Activated naive CD8-positive, alpha-beta T cell treated with anti-CD3 and anti-CD28 coated beads, Interleukin-2, amount 50 U/mL, for 24 hours (primary cell): ENCODE results near the gene TICRR.

Experiments
- ATAC-seq: fragments of 150-1000 bp; cut with Tn5 transposase; one replicate; pipeline ENCODE4 v1.10.0; 2021
- DNase-seq: peaks from one replicate; pipeline ENCODE4 v3.0.0; 2021
- H3K27ac Mint-ChIP-seq: one replicate; pipeline ENCODE4 v1.8.0; 2021; ENCODE audit warnings: mild to moderate bottlenecking, mixed read lengths
- H3K27me3 Mint-ChIP-seq: one replicate; pipeline ENCODE4 v1.8.0; 2021; ENCODE audit warnings: mixed read lengths
- H3K36me3 Mint-ChIP-seq: one replicate; pipeline ENCODE4 v1.8.0; 2021; ENCODE audit warnings: low read depth, mixed read lengths
- H3K4me1 Mint-ChIP-seq: one replicate; pipeline ENCODE4 v1.8.0; 2021; ENCODE audit warnings: mixed read lengths
- H3K4me3 Mint-ChIP-seq: one replicate; pipeline ENCODE4 v1.8.0; 2021; ENCODE audit warnings: mild to moderate bottlenecking, moderate library complexity, mixed read lengths
- H3K9me3 Mint-ChIP-seq: one replicate; pipeline ENCODE4 v1.8.0; 2021; ENCODE audit warnings: mixed read lengths

Gene TICRR

DNA sequence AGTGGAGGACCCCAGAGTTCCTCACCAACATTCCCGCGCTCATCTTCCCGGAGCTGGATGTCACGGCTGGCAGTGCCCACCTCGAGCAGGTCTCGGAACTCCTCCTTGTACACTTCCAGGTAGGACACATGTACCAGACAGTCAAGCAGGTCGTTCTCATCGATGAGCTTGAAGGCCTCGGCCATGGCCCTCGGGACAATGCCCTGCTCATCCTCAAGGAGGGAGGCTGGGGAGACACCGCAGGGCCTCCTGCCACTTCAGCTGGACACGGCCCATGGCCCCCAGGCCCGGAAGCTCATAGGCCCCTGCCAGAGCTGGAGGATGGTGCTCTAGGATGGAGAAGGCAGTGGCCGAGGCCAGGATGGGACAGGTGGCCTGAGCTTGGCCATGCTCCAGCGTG, 74.4 kb downstream of the TICRR start:
- peaks cover 22% of the 10 kb centered on the region for H3K27me3 Mint-ChIP-seq
- no peak for ATAC-seq
- peaks cover 4% of the 10 kb centered on the region for H3K36me3 Mint-ChIP-seq
- no peaks in the 10 kb centered on the region for H3K9me3 Mint-ChIP-seq
- no peak overlapping the region for H3K4me3 Mint-ChIP-seq
- no peak for DNase-seq
- peaks cover 6% of the 10 kb centered on the region for H3K4me1 Mint-ChIP-seq
- H3K27ac Mint-ChIP-seq = no peak overlapping the region

DNA sequence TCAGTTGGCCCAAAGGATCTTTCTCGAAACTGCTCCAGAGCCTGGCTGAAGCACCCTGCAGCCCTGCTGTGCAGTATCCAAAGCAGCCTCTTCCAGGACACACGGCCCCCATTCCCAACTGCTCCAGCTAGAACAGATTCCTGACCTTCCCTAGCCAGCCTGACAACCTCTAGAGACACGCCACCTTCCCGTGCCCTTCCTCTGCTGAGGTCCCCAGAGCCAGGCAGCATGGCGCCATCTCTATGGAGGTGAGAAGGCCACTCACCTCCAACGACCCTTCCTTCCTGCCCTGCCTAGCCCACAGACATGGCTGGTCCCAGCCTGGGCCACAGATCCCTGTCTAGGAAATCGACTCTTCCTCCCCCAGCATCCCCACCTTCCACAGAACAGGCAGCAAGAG, 76.9 kb downstream of the TICRR start:
- Mint-ChIP-seq H3K27me3 (peaks cover 34% of the 10 kb centered on the region), H3K4me1 (peaks cover 24% of the 10 kb centered on the region), H3K36me3 (peaks cover 5% of the 10 kb centered on the region), H3K27ac (no peak overlapping the region), H3K9me3 (no peaks in the 10 kb centered on the region), H3K4me3 (no peak overlapping the region)
- no peak for DNase-seq
- no peak for ATAC-seq

DNA sequence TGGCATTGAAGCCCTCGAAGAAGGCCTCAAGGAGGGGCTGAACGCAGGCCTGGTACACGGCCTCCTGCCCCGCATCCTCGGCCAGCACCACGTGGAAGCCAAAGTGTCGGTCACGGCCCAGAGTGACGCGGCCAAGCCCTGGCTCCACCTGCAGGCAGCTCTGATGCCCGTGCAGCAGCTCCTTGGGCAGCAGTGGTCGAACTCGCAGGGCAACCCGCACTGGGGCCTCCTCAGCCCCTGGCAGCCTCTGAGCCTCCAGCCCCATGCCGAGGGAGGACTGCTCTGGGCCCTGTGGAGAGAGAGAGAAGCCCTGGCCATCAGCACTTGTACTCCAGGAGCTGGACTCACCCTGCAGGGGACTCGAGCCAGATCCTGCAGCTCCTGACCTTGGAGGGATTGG, 77.4 kb downstream of the TICRR start:
- peaks cover 33% of the 10 kb centered on the region for H3K27me3 Mint-ChIP-seq
- DNase-seq (no peak), ATAC-seq (no peak)
- no peaks in the 10 kb centered on the region for H3K9me3 Mint-ChIP-seq
- H3K4me3 Mint-ChIP-seq = no peak overlapping the region
- no peak overlapping the region for H3K27ac Mint-ChIP-seq
- H3K4me1 Mint-ChIP-seq = peaks cover 24% of the 10 kb centered on the region
- peaks cover 5% of the 10 kb centered on the region for H3K36me3 Mint-ChIP-seq

- Mint-ChIP-seq H3K27ac (no peak overlapping the region), H3K4me3 (no peak overlapping the region), H3K36me3 (peaks cover 5% of the 10 kb centered on the region), H3K4me1 (peaks cover 24% of the 10 kb centered on the region), H3K9me3 (no peaks in the 10 kb centered on the region), H3K27me3 (peaks cover 33% of the 10 kb centered on the region)
- no peak for ATAC-seq
- DNase-seq = no peak
Observed at GRCh38 chr15:89653578-89653977, 78.3 kb downstream of the TICRR start.

GRCh38 chr15:89654301-89654761, 79.1 kb downstream of the TICRR start:
- DNase-seq (no peak), ATAC-seq (no peak)
- no peaks in the 10 kb centered on the region for H3K9me3 Mint-ChIP-seq
- H3K27ac Mint-ChIP-seq = no peak overlapping the region
- peaks cover 24% of the 10 kb centered on the region for H3K4me1 Mint-ChIP-seq
- H3K36me3 Mint-ChIP-seq = peaks cover 5% of the 10 kb centered on the region
- peak overlapping the region; percentile 85 for H3K4me3 Mint-ChIP-seq
- peaks cover 36% of the 10 kb centered on the region for H3K27me3 Mint-ChIP-seq

- Mint-ChIP-seq H3K4me1 (peaks cover 24% of the 10 kb centered on the region), H3K4me3 (peak within 1 kb of the TSS; percentile 85), H3K27me3 (peaks cover 40% of the 10 kb centered on the region), H3K36me3 (peaks cover 5% of the 10 kb centered on the region), H3K27ac (peak within 1 kb of the TSS; percentile 75), H3K9me3 (no peaks in the 10 kb centered on the region)
- ATAC-seq (peak; percentile 56), DNase-seq (peak; percentile 55)
Observed at GRCh38 chr15:89654847-89655805, 79.9 kb downstream of the TICRR start, which contains the start of gene KIF7. TSS of gene KIF7 (minus strand) at chr15:89655467. CDS start at chr15:89652930, 2,537 bp downstream.

- H3K4me1 Mint-ChIP-seq = peaks cover 24% of the 10 kb centered on the region
Observed at GRCh38 chr15:89656116-89656815, 81.0 kb downstream of the TICRR start.

DNA sequence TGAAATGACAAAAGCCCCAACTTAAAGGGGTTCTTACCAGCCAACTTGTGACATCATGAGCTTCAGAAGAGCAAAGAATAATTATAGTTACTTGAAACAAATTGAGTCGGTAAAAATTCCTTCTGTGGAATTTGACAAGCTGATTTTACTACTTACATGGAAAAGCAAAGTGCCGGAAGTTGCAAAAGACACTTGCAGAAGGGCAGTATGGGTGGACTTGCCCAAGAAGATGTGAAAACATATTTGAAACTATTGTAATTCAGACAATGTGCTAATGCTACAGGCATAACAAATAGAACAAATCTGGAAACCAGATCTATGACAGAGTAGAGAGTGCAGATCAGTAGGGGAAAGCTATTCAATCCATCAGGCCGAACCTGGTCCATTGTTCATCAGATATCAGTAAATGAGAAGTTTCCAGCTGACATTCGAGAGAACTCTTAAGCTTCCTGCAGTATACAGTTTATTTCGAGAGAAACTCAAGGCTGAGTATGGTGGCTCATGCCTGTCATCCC, 82.5 kb downstream of the TICRR start:
- Mint-ChIP-seq H3K4me1 (peaks cover 24% of the 10 kb centered on the region), H3K27me3 (peaks cover 45% of the 10 kb centered on the region), H3K9me3 (no peaks in the 10 kb centered on the region), H3K4me3 (no peak overlapping the region), H3K36me3 (peaks cover 5% of the 10 kb centered on the region), H3K27ac (no peak overlapping the region)
- ATAC-seq = no peak
- DNase-seq = no peak

More at GRCh38 chr15:89656116-89656815, 81.0 kb downstream of the TICRR start:
- Mint-ChIP-seq H3K4me3 (peak overlapping the region; percentile 85), H3K36me3 (peaks cover 5% of the 10 kb centered on the region), H3K9me3 (no peaks in the 10 kb centered on the region), H3K27ac (peak overlapping the region; percentile 75), H3K27me3 (peaks cover 45% of the 10 kb centered on the region)
- DNase-seq (peak; percentile 37), ATAC-seq (peak; percentile 87)

- Mint-ChIP-seq H3K27ac (no peak overlapping the region), H3K9me3 (no peaks in the 10 kb centered on the region), H3K27me3 (peaks cover 40% of the 10 kb centered on the region), H3K4me3 (no peak overlapping the region), H3K36me3 (peaks cover 4% of the 10 kb centered on the region), H3K4me1 (peaks cover 22% of the 10 kb centered on the region)
- no peak for ATAC-seq
- no peak for DNase-seq
Observed at GRCh38 chr15:89659295-89659694, 84.0 kb downstream of the TICRR start.

DNA sequence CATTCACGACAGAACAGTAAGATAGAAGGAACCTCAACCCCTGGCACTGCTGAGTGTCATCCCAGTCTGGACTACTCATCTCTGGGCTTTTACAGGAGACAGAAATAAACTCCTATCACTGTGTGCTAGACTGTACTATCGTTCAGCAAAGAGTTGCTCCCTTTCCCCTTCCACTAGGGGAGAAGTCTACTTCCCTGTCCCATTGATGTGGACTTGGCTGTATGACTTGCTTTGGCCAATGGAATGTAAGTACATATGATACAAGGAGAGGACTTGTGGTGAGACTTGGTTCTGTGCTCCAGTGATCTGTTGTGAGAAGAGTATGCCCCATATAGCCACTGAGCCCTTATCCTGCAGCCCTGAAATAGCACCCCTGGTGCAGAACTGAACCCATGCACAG, 85.3 kb downstream of the TICRR start:
- no peaks in the 10 kb centered on the region for H3K36me3 Mint-ChIP-seq
- no peak for ATAC-seq
- H3K4me3 Mint-ChIP-seq = no peak overlapping the region
- no peak overlapping the region for H3K27ac Mint-ChIP-seq
- DNase-seq = no peak
- peaks cover 17% of the 10 kb centered on the region for H3K4me1 Mint-ChIP-seq
- H3K27me3 Mint-ChIP-seq = peaks cover 42% of the 10 kb centered on the region
- H3K9me3 Mint-ChIP-seq = no peaks in the 10 kb centered on the region

- Mint-ChIP-seq H3K27me3 (peaks cover 44% of the 10 kb centered on the region), H3K36me3 (no peaks in the 10 kb centered on the region), H3K4me1 (peaks cover 1% of the 10 kb centered on the region)
Observed at GRCh38 chr15:89662893-89663626, 87.8 kb downstream of the TICRR start.

GRCh38 chr15:89664441-89665350, 89.4 kb downstream of the TICRR start:
- Mint-ChIP-seq H3K4me3 (peak overlapping the region; percentile 47), H3K36me3 (no peaks in the 10 kb centered on the region), H3K9me3 (no peaks in the 10 kb centered on the region), H3K27ac (no peak overlapping the region), H3K4me1 (peaks cover 1% of the 10 kb centered on the region), H3K27me3 (peaks cover 38% of the 10 kb centered on the region)
- DNase-seq (no peak), ATAC-seq (no peak)

More at GRCh38 chr15:89662893-89663626, 87.8 kb downstream of the TICRR start:
- H3K27ac Mint-ChIP-seq = no peak overlapping the region
- no peak for DNase-seq
- no peak overlapping the region for H3K4me3 Mint-ChIP-seq
- ATAC-seq = no peak
- H3K9me3 Mint-ChIP-seq = no peaks in the 10 kb centered on the region

GRCh38 chr15:89665449-89666181, 90.3 kb downstream of the TICRR start:
- ATAC-seq (peak; percentile 56), DNase-seq (peak; percentile 14)
- Mint-ChIP-seq H3K4me1 (peaks cover 1% of the 10 kb centered on the region), H3K27ac (no peak overlapping the region), H3K36me3 (no peaks in the 10 kb centered on the region), H3K4me3 (no peak overlapping the region), H3K27me3 (peaks cover 34% of the 10 kb centered on the region), H3K9me3 (no peaks in the 10 kb centered on the region)
